Neural cell (in vitro differentiated cells): ENCODE results near the gene GLMN. TPM values are rescaled to one million over a fixed set of nuclear protein-coding genes. Genes with fewer than 3 reads are reported as not detected.

Experiments used
- H2AFZ ChIP-seq: fragments of 200-600, 300-800 bp; sonication (generic), shearing (Covaris generic); 2 replicates; pipeline ENCODE4 v1.6.0; 2014; ENCODE audit warnings: low read depth, mild to moderate bottlenecking, antibody characterized with exemption, low read length, moderate library complexity
- H3F3A ChIP-seq: fragments of 200-600 bp; shearing (Covaris generic); 2 replicates; pipeline ENCODE4 v1.6.1; 2016; ENCODE audit warnings: mild to moderate bottlenecking, moderate library complexity, mixed read lengths, antibody characterized with exemption, low read length; ENCODE audit not compliant: insufficient read depth, poor library complexity, severe bottlenecking
- H3K27ac ChIP-seq: fragments of 200-600, 300-800 bp; sonication (generic), shearing (Covaris generic); 2 replicates; pipeline ENCODE4 v1.5.1; 2014; ENCODE audit warnings: mild to moderate bottlenecking, low read length, moderate library complexity
- H3K27me3 ChIP-seq: fragments of 300-800, 200-600 bp; sonication (generic), shearing (Covaris generic); 2 replicates; pipeline ENCODE4 v1.6.0; 2014; ENCODE audit warnings: mild to moderate bottlenecking, low read depth, low read length, moderate library complexity; ENCODE audit not compliant: insufficient read depth
- H3K36me3 ChIP-seq: fragments of 300-800, 200-600 bp; sonication (generic), shearing (Covaris generic); 2 replicates; pipeline ENCODE4 v1.5.1; 2014; ENCODE audit warnings: mild to moderate bottlenecking, antibody characterized with exemption, low read length, moderate library complexity; ENCODE audit not compliant: insufficient read depth
- H3K4me2 ChIP-seq: fragments of 300-800, 200-600 bp; sonication (generic), shearing (Covaris generic); 2 replicates; pipeline ENCODE4 v1.6.0; 2014; ENCODE audit warnings: mild to moderate bottlenecking, low read length
- H3K4me3 ChIP-seq: fragments of 300-800, 200-600 bp; sonication (generic), shearing (Covaris generic); 2 replicates; pipeline ENCODE4 v1.5.1; 2014; ENCODE audit warnings: mild to moderate bottlenecking, low read length, moderate library complexity
- H3K79me2 ChIP-seq: fragments of 200-600 bp; shearing (Covaris generic); replicated peaks from 2 replicates; pipeline ENCODE4 v1.6.0; 2014; ENCODE audit warnings: mild to moderate bottlenecking, low read length, moderate library complexity; ENCODE audit not compliant: insufficient read depth
- H3K9ac ChIP-seq: fragments of 300-800, 200-600 bp; sonication (generic), shearing (Covaris generic); 2 replicates; pipeline ENCODE4 v1.6.1; 2016; ENCODE audit warnings: mild to moderate bottlenecking, low read length, mixed read lengths
- H3K9me2 ChIP-seq: fragments of 200-600 bp; shearing (Covaris generic); 2 replicates; pipeline ENCODE4 v1.6.1; 2016; ENCODE audit warnings: mild to moderate bottlenecking, low read length, mixed read lengths; ENCODE audit not compliant: insufficient read depth
- H3K9me3 ChIP-seq: fragments of 200-600, 300-800 bp; sonication (generic), shearing (Covaris generic); 2 replicates; pipeline ENCODE4 v1.6.1; 2016; ENCODE audit warnings: mild to moderate bottlenecking, mixed run types, low read length, moderate library complexity, mixed read lengths
- H4K20me1 ChIP-seq: fragments of 200-600 bp; shearing (Covaris generic); 2 replicates; pipeline ENCODE4 v1.6.1; 2016; ENCODE audit warnings: mild to moderate bottlenecking, mixed run types; ENCODE audit not compliant: insufficient read depth
- EP300 ChIP-seq: fragments of 450-650 bp; conservative IDR thresholded peaks from 2 replicates; pipeline ENCODE4 v1.6.1; 2014; ENCODE audit warnings: antibody characterized with exemption, mild to moderate bottlenecking, moderate library complexity; ENCODE audit not compliant: poor library complexity, severe bottlenecking
- EZH2 ChIP-seq: fragments of 200-600, 300-800 bp; shearing (Covaris generic), sonication (generic); IDR thresholded peaks from 2 replicates; pipeline ENCODE4 v1.6.1; 2014; ENCODE audit warnings: antibody characterized with exemption, low read length, borderline replicate concordance, mild to moderate bottlenecking; ENCODE audit not compliant: insufficient read depth, poor library complexity, severe bottlenecking
- MXI1 ChIP-seq: fragments of 450-650 bp; conservative IDR thresholded peaks from 2 replicates; pipeline ENCODE4 v1.6.1; 2014; ENCODE audit warnings: antibody characterized with exemption, mild to moderate bottlenecking; ENCODE audit not compliant: poor library complexity, severe bottlenecking
- POLR2AphosphoS5 ChIP-seq: IDR thresholded peaks from 2 replicates; pipeline ENCODE4 v1.6.1; 2012
- RAD21 ChIP-seq: fragments of 450-650 bp; conservative IDR thresholded peaks from 2 replicates; pipeline ENCODE4 v1.6.1; 2014; ENCODE audit warnings: antibody characterized with exemption, mild to moderate bottlenecking, moderate library complexity
- SMC3 ChIP-seq: fragments of 450-650 bp; conservative IDR thresholded peaks from 2 replicates; pipeline ENCODE4 v1.6.1; 2014; ENCODE audit warnings: antibody characterized with exemption, mild to moderate bottlenecking, moderate library complexity; ENCODE audit not compliant: poor library complexity
- TAF1 ChIP-seq: IDR thresholded peaks from 2 replicates; pipeline ENCODE4 v1.6.1; 2012; ENCODE audit warnings: low read depth
- polyA plus RNA-seq: library from polyadenylated mRNA; depleted of rRNA; stranded (reverse); fragments of >200 nt; gene quantifications from 2 replicates; pipeline ENCODE4 v1.2.3, GENCODE V29; 2014
- TF ChIP-seq, protein P1 (sequence below): fragments of 450-650 bp; IDR thresholded peaks from 2 replicates; pipeline ENCODE4 v1.5.1; 2014; ENCODE audit warnings: antibody characterized with exemption, mild to moderate bottlenecking, moderate library complexity; ENCODE audit not compliant: poor library complexity, severe bottlenecking
- TF ChIP-seq, protein P2 (sequence below): IDR thresholded peaks from 2 replicates; pipeline ENCODE4 v1.6.1; 2012; ENCODE audit warnings: borderline replicate concordance

The GLMN gene
- polyA plus RNA-seq, 1 donor from 2014 or later = 40.2 TPM

DNA sequence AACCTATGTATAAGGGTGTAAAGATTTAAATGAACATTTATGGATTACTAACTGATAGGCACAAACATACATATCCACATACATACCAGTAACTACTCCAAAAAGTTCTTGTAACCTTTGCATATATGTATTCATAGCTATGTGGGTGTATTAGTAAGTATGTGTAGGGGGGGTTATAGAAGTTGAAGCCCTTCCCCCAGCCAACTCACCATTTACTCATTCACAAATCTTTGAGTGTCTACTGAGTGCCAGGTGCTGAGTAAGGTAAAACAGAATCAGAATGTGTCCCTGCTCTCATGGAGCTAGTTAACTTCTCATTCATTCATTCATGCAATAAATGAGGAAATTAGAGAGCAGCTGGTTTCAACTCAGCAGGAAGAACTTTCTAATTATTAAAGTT lies 79.8 kb downstream of the GLMN start:
- Histone ChIP-seq H3F3A (no peaks in the 10 kb centered on the region), H3K9me2 (no peaks in the 10 kb centered on the region), H3K36me3 (no peaks in the 10 kb centered on the region), H3K4me3 (no peak overlapping the region), H3K9ac (no peak overlapping the region), H3K79me2 (no peaks in the 10 kb centered on the region), H3K4me2 (no peak overlapping the region), H3K27ac (no peak overlapping the region), H3K27me3 (no peaks in the 10 kb centered on the region), H3K9me3 (no peaks in the 10 kb centered on the region), H4K20me1 (no peaks in the 10 kb centered on the region), H2AFZ (no peak overlapping the region)
- TF ChIP-seq SMC3 (no peak), POLR2AphosphoS5 (no peak), TAF1 (no peak), EP300 (no peak), MXI1 (no peak), EZH2 (no peak), RAD21 (no peak)
- TF ChIP-seq, protein P1, sequence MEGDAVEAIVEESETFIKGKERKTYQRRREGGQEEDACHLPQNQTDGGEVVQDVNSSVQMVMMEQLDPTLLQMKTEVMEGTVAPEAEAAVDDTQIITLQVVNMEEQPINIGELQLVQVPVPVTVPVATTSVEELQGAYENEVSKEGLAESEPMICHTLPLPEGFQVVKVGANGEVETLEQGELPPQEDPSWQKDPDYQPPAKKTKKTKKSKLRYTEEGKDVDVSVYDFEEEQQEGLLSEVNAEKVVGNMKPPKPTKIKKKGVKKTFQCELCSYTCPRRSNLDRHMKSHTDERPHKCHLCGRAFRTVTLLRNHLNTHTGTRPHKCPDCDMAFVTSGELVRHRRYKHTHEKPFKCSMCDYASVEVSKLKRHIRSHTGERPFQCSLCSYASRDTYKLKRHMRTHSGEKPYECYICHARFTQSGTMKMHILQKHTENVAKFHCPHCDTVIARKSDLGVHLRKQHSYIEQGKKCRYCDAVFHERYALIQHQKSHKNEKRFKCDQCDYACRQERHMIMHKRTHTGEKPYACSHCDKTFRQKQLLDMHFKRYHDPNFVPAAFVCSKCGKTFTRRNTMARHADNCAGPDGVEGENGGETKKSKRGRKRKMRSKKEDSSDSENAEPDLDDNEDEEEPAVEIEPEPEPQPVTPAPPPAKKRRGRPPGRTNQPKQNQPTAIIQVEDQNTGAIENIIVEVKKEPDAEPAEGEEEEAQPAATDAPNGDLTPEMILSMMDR = no peak
- TF ChIP-seq, protein P2, sequence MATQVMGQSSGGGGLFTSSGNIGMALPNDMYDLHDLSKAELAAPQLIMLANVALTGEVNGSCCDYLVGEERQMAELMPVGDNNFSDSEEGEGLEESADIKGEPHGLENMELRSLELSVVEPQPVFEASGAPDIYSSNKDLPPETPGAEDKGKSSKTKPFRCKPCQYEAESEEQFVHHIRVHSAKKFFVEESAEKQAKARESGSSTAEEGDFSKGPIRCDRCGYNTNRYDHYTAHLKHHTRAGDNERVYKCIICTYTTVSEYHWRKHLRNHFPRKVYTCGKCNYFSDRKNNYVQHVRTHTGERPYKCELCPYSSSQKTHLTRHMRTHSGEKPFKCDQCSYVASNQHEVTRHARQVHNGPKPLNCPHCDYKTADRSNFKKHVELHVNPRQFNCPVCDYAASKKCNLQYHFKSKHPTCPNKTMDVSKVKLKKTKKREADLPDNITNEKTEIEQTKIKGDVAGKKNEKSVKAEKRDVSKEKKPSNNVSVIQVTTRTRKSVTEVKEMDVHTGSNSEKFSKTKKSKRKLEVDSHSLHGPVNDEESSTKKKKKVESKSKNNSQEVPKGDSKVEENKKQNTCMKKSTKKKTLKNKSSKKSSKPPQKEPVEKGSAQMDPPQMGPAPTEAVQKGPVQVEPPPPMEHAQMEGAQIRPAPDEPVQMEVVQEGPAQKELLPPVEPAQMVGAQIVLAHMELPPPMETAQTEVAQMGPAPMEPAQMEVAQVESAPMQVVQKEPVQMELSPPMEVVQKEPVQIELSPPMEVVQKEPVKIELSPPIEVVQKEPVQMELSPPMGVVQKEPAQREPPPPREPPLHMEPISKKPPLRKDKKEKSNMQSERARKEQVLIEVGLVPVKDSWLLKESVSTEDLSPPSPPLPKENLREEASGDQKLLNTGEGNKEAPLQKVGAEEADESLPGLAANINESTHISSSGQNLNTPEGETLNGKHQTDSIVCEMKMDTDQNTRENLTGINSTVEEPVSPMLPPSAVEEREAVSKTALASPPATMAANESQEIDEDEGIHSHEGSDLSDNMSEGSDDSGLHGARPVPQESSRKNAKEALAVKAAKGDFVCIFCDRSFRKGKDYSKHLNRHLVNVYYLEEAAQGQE = no peak

DNA sequence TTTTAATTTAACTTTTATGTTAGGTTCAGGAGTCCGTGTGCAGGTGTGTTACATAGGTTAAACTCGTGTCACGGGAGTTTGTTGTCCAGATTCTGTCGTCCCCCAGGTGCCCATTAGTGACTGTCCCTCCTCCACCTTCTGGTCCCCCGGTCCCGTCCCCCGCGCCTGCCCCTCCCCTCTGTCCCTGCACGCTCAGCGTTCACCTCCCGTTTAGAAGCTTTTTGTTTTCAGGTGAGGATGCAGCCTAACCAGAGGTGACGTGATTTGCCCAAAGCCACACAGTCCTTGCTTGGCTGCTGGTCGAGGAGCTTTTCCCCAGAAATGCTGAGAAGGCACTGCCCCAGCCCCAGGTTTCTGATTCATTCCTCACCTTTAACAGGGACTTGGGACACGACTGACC lies 80.2 kb downstream of the GLMN start:
- Histone ChIP-seq H4K20me1 (no peaks in the 10 kb centered on the region), H3K27me3 (no peaks in the 10 kb centered on the region), H3K27ac (no peak overlapping the region), H3K9ac (no peak overlapping the region), H3K36me3 (no peaks in the 10 kb centered on the region), H2AFZ (no peak overlapping the region), H3K9me2 (no peaks in the 10 kb centered on the region), H3K4me3 (no peak overlapping the region), H3K9me3 (no peaks in the 10 kb centered on the region), H3K4me2 (no peak overlapping the region), H3F3A (no peaks in the 10 kb centered on the region), H3K79me2 (no peaks in the 10 kb centered on the region)
- TF ChIP-seq, protein P2 = no peak
- TF ChIP-seq, protein P1 = no peak
- TF ChIP-seq SMC3 = no peak
- no peak for TF ChIP-seq RAD21
- TF ChIP-seq POLR2AphosphoS5 = no peak
- TF ChIP-seq TAF1 = no peak
- TF ChIP-seq EZH2 = no peak
- TF ChIP-seq EP300 = no peak
- no peak for TF ChIP-seq MXI1
